ENCODE measurements around the gene WSB2.

DNA sequence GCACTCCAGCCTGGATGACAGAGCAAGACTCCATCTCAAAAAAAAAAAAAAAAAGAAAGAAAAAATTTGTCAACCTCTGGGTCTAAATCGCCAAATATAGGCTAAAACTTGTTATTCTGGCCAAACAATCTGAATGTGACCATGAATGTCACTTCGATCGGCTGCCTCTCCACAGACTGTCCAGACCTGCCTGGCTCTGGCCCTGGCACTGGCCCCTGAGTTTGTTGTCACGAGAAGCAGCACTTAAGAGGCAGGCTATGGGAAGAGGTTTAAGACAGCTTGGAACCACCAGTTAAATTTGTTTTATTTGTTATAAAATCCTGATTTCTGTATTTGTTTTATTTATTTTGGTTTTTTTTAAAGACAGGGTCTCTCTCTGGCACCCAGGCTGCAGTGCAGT is 14.5 kb downstream of the WSB2 start:
- TF ChIP-seq, protein P1, sequence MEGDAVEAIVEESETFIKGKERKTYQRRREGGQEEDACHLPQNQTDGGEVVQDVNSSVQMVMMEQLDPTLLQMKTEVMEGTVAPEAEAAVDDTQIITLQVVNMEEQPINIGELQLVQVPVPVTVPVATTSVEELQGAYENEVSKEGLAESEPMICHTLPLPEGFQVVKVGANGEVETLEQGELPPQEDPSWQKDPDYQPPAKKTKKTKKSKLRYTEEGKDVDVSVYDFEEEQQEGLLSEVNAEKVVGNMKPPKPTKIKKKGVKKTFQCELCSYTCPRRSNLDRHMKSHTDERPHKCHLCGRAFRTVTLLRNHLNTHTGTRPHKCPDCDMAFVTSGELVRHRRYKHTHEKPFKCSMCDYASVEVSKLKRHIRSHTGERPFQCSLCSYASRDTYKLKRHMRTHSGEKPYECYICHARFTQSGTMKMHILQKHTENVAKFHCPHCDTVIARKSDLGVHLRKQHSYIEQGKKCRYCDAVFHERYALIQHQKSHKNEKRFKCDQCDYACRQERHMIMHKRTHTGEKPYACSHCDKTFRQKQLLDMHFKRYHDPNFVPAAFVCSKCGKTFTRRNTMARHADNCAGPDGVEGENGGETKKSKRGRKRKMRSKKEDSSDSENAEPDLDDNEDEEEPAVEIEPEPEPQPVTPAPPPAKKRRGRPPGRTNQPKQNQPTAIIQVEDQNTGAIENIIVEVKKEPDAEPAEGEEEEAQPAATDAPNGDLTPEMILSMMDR (IDR thresholded peaks at IDR 0.05): no peak
- no peak for TF ChIP-seq POLR2A (IDR thresholded peaks at IDR 0.05)
